ENCODE measurements around the gene SHISAL2B.

Gene SHISAL2B

GRCh38 chr5:64758901-64759300 is 68.6 kb downstream of the SHISAL2B start:
- no peak overlapping the region for H3K4me3 ChIP-seq (replicated peaks in 1 of 2; ENCODE audit: low read depth in 2 of 2, low read length in 2 of 2)
- TF ChIP-seq CTCF (IDR thresholded peaks at IDR 0.05; ENCODE audit: low read depth, low read length), result no peak
- peak in 1 of 2 donors; percentile 8 for DNase-seq (ENCODE audit: low read depth in 2 of 2)

- H3K4me3 ChIP-seq (replicated peaks in 1 of 2; ENCODE audit: low read depth in 2 of 2, low read length in 2 of 2), result no peak overlapping the region
- peak in 1 of 2 donors; percentile 16 for DNase-seq (ENCODE audit: low read depth in 2 of 2)
- no peak for TF ChIP-seq CTCF (IDR thresholded peaks at IDR 0.05; ENCODE audit: low read depth, low read length)
Measured at GRCh38 chr5:64759960-64760660, 69.8 kb downstream of the SHISAL2B start.

- DNase-seq (ENCODE audit: low read depth in 2 of 2), result no peak
- H3K4me3 ChIP-seq (replicated peaks in 1 of 2; ENCODE audit: low read depth in 2 of 2, low read length in 2 of 2), result no peak overlapping the region
- no peak for TF ChIP-seq CTCF (IDR thresholded peaks at IDR 0.05; ENCODE audit: low read depth, low read length)
Measured at GRCh38 chr5:64763948-64764503, 73.7 kb downstream of the SHISAL2B start.

- DNase-seq (ENCODE audit: low read depth in 2 of 2), result peak in 1 of 2 donors; percentile 48
- no peak for TF ChIP-seq CTCF (IDR thresholded peaks at IDR 0.05; ENCODE audit: low read depth, low read length)
Measured at GRCh38 chr5:64765804-64766504, 75.7 kb downstream of the SHISAL2B start.

GRCh38 chr5:64766941-64767340 is 76.6 kb downstream of the SHISAL2B start:
- H3K4me3 ChIP-seq (replicated peaks in 1 of 2; ENCODE audit: low read depth in 2 of 2, low read length in 2 of 2), result peak overlapping the region; percentile 84 to 91
- TF ChIP-seq CTCF (IDR thresholded peaks at IDR 0.05; ENCODE audit: low read depth, low read length), result no peak
- DNase-seq (ENCODE audit: low read depth in 2 of 2), result no peak

More at GRCh38 chr5:64765804-64766504, 75.7 kb downstream of the SHISAL2B start:
- no peak overlapping the region for H3K4me3 ChIP-seq (replicated peaks in 1 of 2; ENCODE audit: low read depth in 2 of 2, low read length in 2 of 2)

All from cardiac fibroblast (primary cell).